ENCODE measurements around the gene IL12A.
A peak's percentile ranks its signal among the peaks of the same experiment; 100 is the strongest.

The IL12A gene

GRCh38 chr3:160027541-160028195, 39.0 kb downstream of the IL12A start:
- peak; percentile 31 for DNase-seq

- DNase-seq, result no peak
Measured at GRCh38 chr3:160035757-160036156, 47.1 kb downstream of the IL12A start.

GRCh38 chr3:160038862-160039562, 50.4 kb downstream of the IL12A start:
- DNase-seq, result no peak

DNA sequence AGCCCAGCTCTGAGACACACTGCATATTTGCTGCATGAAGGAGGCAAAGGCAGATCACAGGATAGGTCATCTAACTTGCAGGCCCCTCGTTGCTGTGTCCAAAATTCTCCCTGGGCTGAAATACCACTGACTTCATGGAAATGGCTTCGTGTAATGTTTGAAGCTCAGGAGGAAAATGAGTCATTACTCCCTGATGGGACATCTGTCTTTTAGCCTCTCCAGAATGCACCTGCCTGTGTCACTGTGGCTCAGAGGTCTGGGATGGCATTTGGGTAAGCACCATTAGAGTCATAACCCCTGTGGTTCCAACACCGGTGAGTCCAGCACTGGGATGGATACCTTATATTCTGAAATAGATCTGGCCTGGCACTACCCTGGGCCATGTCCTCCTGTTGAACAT, 51.5 kb downstream of the IL12A start:
- no peak for DNase-seq

DNA sequence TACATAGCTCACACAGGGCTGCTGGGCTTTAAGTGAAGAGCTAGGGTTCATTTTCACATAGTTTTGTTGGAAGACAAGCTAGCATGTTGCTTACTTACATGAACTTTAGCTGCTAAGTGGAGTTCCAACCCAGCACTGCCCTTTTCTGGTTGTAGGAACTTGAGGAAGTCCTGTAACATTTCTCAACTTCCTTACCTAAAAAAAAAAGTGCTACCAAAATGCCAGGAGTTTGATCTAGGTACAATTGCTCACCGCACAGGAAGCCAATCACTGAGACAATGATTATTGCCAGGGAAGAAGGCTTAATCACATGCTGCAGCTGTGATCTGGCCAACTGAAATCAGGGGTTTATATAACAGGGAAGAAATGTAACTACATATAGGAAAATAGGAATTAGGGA, 52.8 kb downstream of the IL12A start:
- no peak for DNase-seq

- DNase-seq, result no peak
Measured at GRCh38 chr3:160044121-160044520, 55.5 kb downstream of the IL12A start.

Measured in amniotic stem cell (primary cell).